K562 (cell line): ENCODE data around the gene EIF5. TPM values are rescaled to one million over a fixed set of nuclear protein-coding genes. Genes with fewer than 3 reads are reported as not detected.

ENCODE experiments used
- ARID2 ChIP-seq: fragments of 450-650 bp; IDR thresholded peaks from 2 replicates; pipeline ENCODE4 v1.6.1; 2017; ENCODE audit warnings: antibody characterized with exemption, mild to moderate bottlenecking
- ARNT ChIP-seq, 2 experiments: fragments of 450-650 bp; IDR thresholded peaks; 2 replicates each; pipeline ENCODE4 v1.6.1; 2016; ENCODE audit warnings: mild to moderate bottlenecking in 1 of 2
- BRD4 ChIP-seq: fragments of 200-600 bp; sonication (generic); IDR thresholded peaks from 2 replicates; pipeline ENCODE4 v1.6.1; 2017; ENCODE audit warnings: inconsistent platforms
- CREBBP ChIP-seq: IDR thresholded peaks from one replicate; pipeline ENCODE4 v1.6.1; 2012; ENCODE audit warnings: low read depth, mild to moderate bottlenecking, control low read depth, inconsistent platforms, low read length
- CREM ChIP-seq: IDR thresholded peaks from 2 replicates; pipeline ENCODE4 v1.6.1; 2014; ENCODE audit warnings: antibody characterized with exemption, low read depth
- EHMT2 ChIP-seq: fragments of 450-650 bp; IDR thresholded peaks from 2 replicates; pipeline ENCODE4 v1.6.1; 2018; ENCODE audit warnings: antibody characterized with exemption
- EP400 ChIP-seq: fragments of 450-650 bp; IDR thresholded peaks from 2 replicates; pipeline ENCODE4 v1.6.1; 2017; ENCODE audit warnings: antibody characterized with exemption, mild to moderate bottlenecking, moderate library complexity
- ETS2 ChIP-seq: IDR thresholded peaks from 2 replicates; pipeline ENCODE4 v1.6.1; 2016; ENCODE audit warnings: borderline replicate concordance, missing genetic modification characterization, mild to moderate bottlenecking, moderate library complexity, missing compliant biosample characterization; ENCODE audit not compliant: poor library complexity, severe bottlenecking
- FOSL1 ChIP-seq: fragments of 200-800 bp; sonication (Bioruptor generic); conservative IDR thresholded peaks from 2 replicates; pipeline ENCODE4 v1.6.1; 2016; ENCODE audit warnings: missing genetic modification characterization, missing compliant biosample characterization
- FOXK2 ChIP-seq, 2 experiments: fragments of 450-650 bp; IDR thresholded peaks in 1 of 2; conservative IDR thresholded peaks in 1 of 2; 2 replicates each; pipeline ENCODE4 v1.6.1; 2016; ENCODE audit warnings: low read depth in 2 of 2, mild to moderate bottlenecking in 1 of 2
- NFRKB ChIP-seq: fragments of 450-650 bp; IDR thresholded peaks from 2 replicates; pipeline ENCODE4 v1.6.1; 2016; ENCODE audit warnings: low read depth
- NUFIP1 ChIP-seq: fragments of 450-650 bp; IDR thresholded peaks from 2 replicates; pipeline ENCODE4 v1.6.1; 2018; ENCODE audit not compliant: partially characterized antibody
- PCBP2 ChIP-seq: fragments of 200-400 bp; formaldehyde crosslinking; IDR thresholded peaks from 2 replicates; pipeline ENCODE4 v1.6.1; 2018; ENCODE audit warnings: low read length, low read depth, mild to moderate bottlenecking, moderate library complexity; ENCODE audit not compliant: poor library complexity, severe bottlenecking
- PURB ChIP-seq: sonication (generic); formaldehyde crosslinking; IDR thresholded peaks from 2 replicates; pipeline ENCODE4 v1.9.0; 2021; ENCODE audit warnings: low read depth, mild to moderate bottlenecking, missing genetic modification reagents
- SMAD4 ChIP-seq: fragments of 250-450 bp; sonication (Bioruptor Pico); conservative IDR thresholded peaks from 2 replicates; pipeline ENCODE4 v1.8.0; 2021; ENCODE audit warnings: inconsistent platforms, mild to moderate bottlenecking, moderate library complexity
- SMARCA5 ChIP-seq: fragments of 450-650 bp; IDR thresholded peaks from 2 replicates; pipeline ENCODE4 v1.6.1; 2016
- SP1 ChIP-seq: sonication (generic); formaldehyde crosslinking; IDR thresholded peaks from 2 replicates; pipeline ENCODE4 v1.8.1; 2022; ENCODE audit warnings: mild to moderate bottlenecking, missing genetic modification reagents
- SRF ChIP-seq, 2 experiments: fragments of 250-450, 450-650 bp in 1 of 2; sonication (Bioruptor Pico) in 1 of 2; sonication (generic) in 1 of 2; formaldehyde crosslinking; IDR thresholded peaks; 2 replicates each; pipeline versions ENCODE4 v1.5.0 to v1.5.1; 2020 to 2022; ENCODE audit warnings: mild to moderate bottlenecking in 1 of 2, missing genetic modification reagents in 1 of 2
- TCF3 ChIP-seq: sonication (generic); formaldehyde crosslinking; IDR thresholded peaks from 2 replicates; pipeline ENCODE4 v1.4.0; 2020; ENCODE audit warnings: mild to moderate bottlenecking, missing genetic modification reagents
- THRAP3 ChIP-seq: fragments of 450-650 bp; IDR thresholded peaks from 2 replicates; pipeline ENCODE4 v1.6.1; 2016; ENCODE audit warnings: mild to moderate bottlenecking, inconsistent platforms, borderline replicate concordance
- ZBED1 ChIP-seq: IDR thresholded peaks from 2 replicates; pipeline ENCODE4 v1.6.1; 2014
- ZBTB7A ChIP-seq: IDR thresholded peaks from 2 replicates; pipeline ENCODE4 v1.6.1; 2011; ENCODE audit warnings: low read depth, mild to moderate bottlenecking, low read length, moderate library complexity, borderline replicate concordance; ENCODE audit not compliant: control insufficient read depth
- ZNF57 ChIP-seq: fragments of 450-650 bp; formaldehyde crosslinking; IDR thresholded peaks from 2 replicates; pipeline ENCODE4 v1.4.0; 2020; ENCODE audit warnings: mild to moderate bottlenecking, moderate library complexity
- ZNF586 ChIP-seq: fragments of 450-650 bp; formaldehyde crosslinking; conservative IDR thresholded peaks from 2 replicates; pipeline ENCODE4 v1.4.0; 2020; ENCODE audit warnings: mild to moderate bottlenecking, moderate library complexity
- polyA plus RNA-seq, 8 experiments: library from polyadenylated mRNA; depleted of rRNA in 4 of 8; stranded (reverse) in 5 of 8; unstranded in 3 of 8; fragments of >200 nt; fragmentation: Nextera tagmentation in 2 of 8; fragmentation: Illumina TruSeq in 1 of 8; extraction: Ambion mirVana in 2 of 8; extraction: Trizol in 1 of 8; gene quantifications; 2 replicates each; pipeline versions ENCODE4 v1.2.1 to v1.2.3, GENCODE V29; 2011 to 2014; ENCODE audit warnings: inconsistent platforms in 1 of 8, missing spikeins in 1 of 8
- total RNA-seq, 7 experiments: library from RNA; depleted of rRNA in 6 of 7; stranded (reverse); fragments of >200 nt in 6 of 7; fragmentation: Illumina TruSeq in 2 of 7; extraction: Trizol in 2 of 7; gene quantifications; 2 replicates each; pipeline versions ENCODE4 v1.2.1 to v1.2.3, GENCODE V29; 2011 to 2021; ENCODE audit warnings: low replicate concordance in 1 of 7
- TF ChIP-seq, protein P1 (sequence below): fragments of 450-650 bp; conservative IDR thresholded peaks from 2 replicates; pipeline ENCODE4 v1.6.1; 2016; ENCODE audit warnings: missing genetic modification characterization, low read depth, mild to moderate bottlenecking, control low read depth, missing compliant biosample characterization
- TF ChIP-seq, protein P2 (sequence below): sonication (generic); formaldehyde crosslinking; IDR thresholded peaks from 2 replicates; pipeline ENCODE4 v1.8.0; 2022; ENCODE audit warnings: missing genetic modification reagents, mild to moderate bottlenecking, borderline replicate concordance

The EIF5 gene
- total and polyA plus RNA-seq, 9 of the 15 experiments (the other 6 are each of a cell fraction or from before 2014, with no cell fraction given): 92.7 to 442 (median 190) TPM

DNA sequence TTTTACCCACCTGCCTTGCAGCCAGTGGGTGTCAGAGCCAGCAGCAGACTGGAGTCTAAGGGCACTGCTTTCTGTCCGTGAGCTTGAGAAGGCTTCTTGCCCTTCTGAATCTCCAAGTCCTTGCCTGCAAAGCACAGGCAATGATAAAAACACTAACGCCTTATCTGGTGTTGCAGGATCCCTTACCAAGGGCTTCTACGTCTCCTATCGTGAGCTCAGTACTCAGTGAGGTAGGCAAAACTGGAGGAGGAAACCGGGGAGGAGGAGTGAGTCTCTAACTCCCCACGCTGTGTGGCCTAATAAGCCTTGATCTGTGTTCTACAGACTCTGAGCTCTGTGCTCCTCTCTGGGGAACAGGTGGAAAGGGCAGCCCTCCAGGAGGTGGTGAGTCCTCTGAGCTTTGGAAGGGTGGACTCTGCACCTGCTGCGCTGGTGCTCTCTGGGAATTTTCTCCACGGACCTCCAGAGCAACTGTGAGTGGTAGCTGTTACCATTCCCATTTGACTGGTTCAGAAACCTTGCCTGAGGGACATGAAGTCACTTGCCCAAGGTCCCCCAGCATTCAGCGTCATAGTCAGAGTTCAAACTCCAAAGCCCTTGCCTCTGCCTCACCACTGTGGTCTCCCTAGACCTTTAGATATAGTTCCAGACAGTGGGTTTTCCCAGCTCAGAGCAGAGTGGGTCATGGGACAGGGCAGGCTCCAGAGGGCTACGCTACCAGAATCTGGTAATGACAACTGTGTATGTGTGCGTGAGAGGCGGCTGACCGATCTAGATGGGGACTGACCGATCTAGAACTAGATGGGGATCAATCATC is 44.2 kb downstream of the EIF5 start (continued):
- TF ChIP-seq PCBP2: no peak
- no peak for TF ChIP-seq ETS2
- no peak for TF ChIP-seq ZNF57 (CRISPR knock-in tag)
- TF ChIP-seq, protein P1, sequence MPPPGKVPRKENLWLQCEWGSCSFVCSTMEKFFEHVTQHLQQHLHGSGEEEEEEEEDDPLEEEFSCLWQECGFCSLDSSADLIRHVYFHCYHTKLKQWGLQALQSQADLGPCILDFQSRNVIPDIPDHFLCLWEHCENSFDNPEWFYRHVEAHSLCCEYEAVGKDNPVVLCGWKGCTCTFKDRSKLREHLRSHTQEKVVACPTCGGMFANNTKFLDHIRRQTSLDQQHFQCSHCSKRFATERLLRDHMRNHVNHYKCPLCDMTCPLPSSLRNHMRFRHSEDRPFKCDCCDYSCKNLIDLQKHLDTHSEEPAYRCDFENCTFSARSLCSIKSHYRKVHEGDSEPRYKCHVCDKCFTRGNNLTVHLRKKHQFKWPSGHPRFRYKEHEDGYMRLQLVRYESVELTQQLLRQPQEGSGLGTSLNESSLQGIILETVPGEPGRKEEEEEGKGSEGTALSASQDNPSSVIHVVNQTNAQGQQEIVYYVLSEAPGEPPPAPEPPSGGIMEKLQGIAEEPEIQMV (tag): no peak
- no peak for TF ChIP-seq ZNF586 (CRISPR knock-in tag)
- peak; percentile 32; the same call in 1 of the 2 replicates for TF ChIP-seq EHMT2
- TF ChIP-seq SRF (CRISPR knock-in tag; IDR thresholded peaks at IDR 0.05): peak in 1 of 2 experiments; percentile 88; a peak in 2 of 4 replicates
- TF ChIP-seq SMARCA5: no peak
- TF ChIP-seq ARNT (IDR thresholded peaks at IDR 0.05): peak in 1 of 2 experiments; percentile 60; a peak in 1 of 4 replicates
- TF ChIP-seq ZBED1: peak; percentile 55; the same call in 1 of the 2 replicates
- peak; percentile 57 for TF ChIP-seq EP400
- TF ChIP-seq, protein P2, sequence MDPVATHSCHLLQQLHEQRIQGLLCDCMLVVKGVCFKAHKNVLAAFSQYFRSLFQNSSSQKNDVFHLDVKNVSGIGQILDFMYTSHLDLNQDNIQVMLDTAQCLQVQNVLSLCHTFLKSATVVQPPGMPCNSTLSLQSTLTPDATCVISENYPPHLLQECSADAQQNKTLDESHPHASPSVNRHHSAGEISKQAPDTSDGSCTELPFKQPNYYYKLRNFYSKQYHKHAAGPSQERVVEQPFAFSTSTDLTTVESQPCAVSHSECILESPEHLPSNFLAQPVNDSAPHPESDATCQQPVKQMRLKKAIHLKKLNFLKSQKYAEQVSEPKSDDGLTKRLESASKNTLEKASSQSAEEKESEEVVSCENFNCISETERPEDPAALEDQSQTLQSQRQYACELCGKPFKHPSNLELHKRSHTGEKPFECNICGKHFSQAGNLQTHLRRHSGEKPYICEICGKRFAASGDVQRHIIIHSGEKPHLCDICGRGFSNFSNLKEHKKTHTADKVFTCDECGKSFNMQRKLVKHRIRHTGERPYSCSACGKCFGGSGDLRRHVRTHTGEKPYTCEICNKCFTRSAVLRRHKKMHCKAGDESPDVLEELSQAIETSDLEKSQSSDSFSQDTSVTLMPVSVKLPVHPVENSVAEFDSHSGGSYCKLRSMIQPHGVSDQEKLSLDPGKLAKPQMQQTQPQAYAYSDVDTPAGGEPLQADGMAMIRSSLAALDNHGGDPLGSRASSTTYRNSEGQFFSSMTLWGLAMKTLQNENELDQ: no peak
- no peak for TF ChIP-seq CREBBP
- TF ChIP-seq PURB (CRISPR knock-in tag): no peak
- TF ChIP-seq TCF3 (CRISPR knock-in tag): peak; percentile 96
- no peak for TF ChIP-seq THRAP3
- no peak for TF ChIP-seq NFRKB
- TF ChIP-seq FOSL1: peak; percentile 49
- peak in 1 of 2 experiments; percentile 40; a peak in 1 of 4 replicates for TF ChIP-seq FOXK2 (conservative IDR thresholded peaks at IDR 0.05 in 1 of 2, IDR thresholded peaks at IDR 0.05 in 1 of 2; ENCODE audit: low read depth in 2 of 2)
- no peak for TF ChIP-seq BRD4
- TF ChIP-seq CREM: peak; percentile 95
- TF ChIP-seq ZBTB7A: no peak
- no peak for TF ChIP-seq SP1 (CRISPR knock-in tag)
- TF ChIP-seq SMAD4 (CRISPR knock-in tag): peak; percentile 57; the same call in 1 of the 2 replicates
- TF ChIP-seq ARID2: no peak
- TF ChIP-seq NUFIP1: no peak
